Pancreas (tissue), 10 donors: Measurements from ENCODE around the gene DUSP21. TPM values are rescaled to one million over a fixed set of nuclear protein-coding genes. Genes with fewer than 3 reads are reported as not detected.

Experiments
- ATAC-seq, 4 donors: fragments of 200-7000 bp; cut with Tn5 transposase; one replicate each; pipeline versions ENCODE4 v1.8.0 to v1.9.1; 2020; ENCODE audit warnings: mild to moderate bottlenecking in 4 of 4, moderate library complexity in 4 of 4
- DNase-seq, 6 donors: peaks; one replicate each; pipeline ENCODE4 v3.0.0-alpha.2; 2020
- FAIRE-seq: peaks from 2 replicates; lab custom pipeline; 2012; peaks lifted over from hg19 to GRCh38; lab: Jason Lieb, UNC
- H3K27ac ChIP-seq, 4 donors: fragments of 200-600 bp; sonication (generic); 1 replicate in 3 of 4; 2 replicates in 1 of 4; pipeline versions ENCODE4 v1.5.0 to v1.8.0; 2020
- H3K27me3 ChIP-seq, 4 donors: fragments of 200-600 bp; one replicate each; pipeline ENCODE4 v1.8.0; 2021
- H3K36me3 ChIP-seq, 3 donors: fragments of 200-600 bp; sonication (generic) in 1 of 3; one replicate each; pipeline versions ENCODE4 v1.5.0 to v1.8.0; 2020 to 2021
- H3K4me1 ChIP-seq, 3 donors: fragments of 200-600 bp; one replicate each; pipeline ENCODE4 v1.8.0; 2021
- H3K4me3 ChIP-seq, 4 donors: fragments of 200-600 bp; sonication (generic) in 2 of 4; one replicate each; pipeline versions ENCODE4 v1.5.0 to v1.8.0; 2020 to 2021
- H3K9me3 ChIP-seq, 4 donors: fragments of 200-600 bp; one replicate each; pipeline ENCODE4 v1.8.0; 2021
- WGBS, 2 donors: extraction: QIAGEN DNeasy Blood & Tissue Kit; methylation state at CpG; one replicate each; pipeline ENCODE4 v1.1.7; 2013; 5-methylcytosine and 5-hydroxymethylcytosine counted together
- intact Hi-C, 3 donors: fragments of 100-400 bp; cut with DNase I; formaldehyde crosslinking; loops; one replicate each; pipeline versions ENCODE4 v1.11.1 to v1.14.2; 2022
- polyA plus RNA-seq, 2 donors: library from polyadenylated mRNA; stranded (reverse); fragments of 200-250 nt; gene quantifications; one replicate each; pipeline ENCODE4 v1.2.3, GENCODE V29; 2013
- total RNA-seq, 6 donors: library from RNA; stranded (reverse); fragmentation: NEBNext Ultra II Directional in 4 of 6; extraction: Animal tissue kit (Norgen Biotek cat#: 25700) in 4 of 6; gene quantifications; one replicate each; pipeline versions ENCODE4 v1.2.1 to v1.2.4, GENCODE V29; 2021 to 2023
- TF ChIP-seq, protein P1 (sequence below), 4 donors: fragments of 200-600 bp; sonication (generic) in 3 of 4; IDR thresholded peaks; one replicate each; pipeline versions ENCODE4 v1.5.0 to v1.8.0; 2021; ENCODE audit warnings: antibody characterized with exemption in 4 of 4
- donor health status: healthy with polysubstance abuse.
- donor health status: DM: no; HTN: no; CAD: no; lungs with moderate emphysema.
- donor health status: DM: no; HTN: no; CAD: no.
- donor health status: control.
- donor health status: control.
- donor health status: Bipolar disorder and iron deficiency.
- donor health status: DM: yes; HTN: yes; CAD: no.
- donor health status: DM: no; HTN: no; CAD: no.
- donor health status: DM: no; HTN: no; CAD: no.
- donor health status: DM: yes; HTN: yes; CAD: no.

Gene DUSP21
- total and polyA plus RNA-seq, 8 donors = not detected

GRCh38 chrX:44874420-44875184, 30.8 kb downstream of the DUSP21 start:
- FAIRE-seq = peak; percentile 59
- intact Hi-C loops = no loop called here
- TF ChIP-seq, protein P1, sequence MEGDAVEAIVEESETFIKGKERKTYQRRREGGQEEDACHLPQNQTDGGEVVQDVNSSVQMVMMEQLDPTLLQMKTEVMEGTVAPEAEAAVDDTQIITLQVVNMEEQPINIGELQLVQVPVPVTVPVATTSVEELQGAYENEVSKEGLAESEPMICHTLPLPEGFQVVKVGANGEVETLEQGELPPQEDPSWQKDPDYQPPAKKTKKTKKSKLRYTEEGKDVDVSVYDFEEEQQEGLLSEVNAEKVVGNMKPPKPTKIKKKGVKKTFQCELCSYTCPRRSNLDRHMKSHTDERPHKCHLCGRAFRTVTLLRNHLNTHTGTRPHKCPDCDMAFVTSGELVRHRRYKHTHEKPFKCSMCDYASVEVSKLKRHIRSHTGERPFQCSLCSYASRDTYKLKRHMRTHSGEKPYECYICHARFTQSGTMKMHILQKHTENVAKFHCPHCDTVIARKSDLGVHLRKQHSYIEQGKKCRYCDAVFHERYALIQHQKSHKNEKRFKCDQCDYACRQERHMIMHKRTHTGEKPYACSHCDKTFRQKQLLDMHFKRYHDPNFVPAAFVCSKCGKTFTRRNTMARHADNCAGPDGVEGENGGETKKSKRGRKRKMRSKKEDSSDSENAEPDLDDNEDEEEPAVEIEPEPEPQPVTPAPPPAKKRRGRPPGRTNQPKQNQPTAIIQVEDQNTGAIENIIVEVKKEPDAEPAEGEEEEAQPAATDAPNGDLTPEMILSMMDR (IDR thresholded peaks at IDR 0.05) = no peak

DNA sequence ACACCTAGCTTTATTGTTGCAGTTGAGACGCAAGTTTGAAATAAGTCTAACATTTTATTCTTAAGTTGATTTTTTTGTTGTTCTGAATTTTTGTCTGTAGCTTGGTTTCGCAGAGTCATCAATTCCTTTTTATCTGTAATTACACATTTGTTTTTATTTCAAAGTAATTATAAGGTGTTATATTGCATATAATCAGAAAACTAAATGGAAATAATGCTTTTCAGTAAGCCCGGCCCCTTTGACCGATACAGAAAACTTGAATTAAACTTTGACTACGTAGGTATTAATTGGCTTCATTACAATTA, 31.3 kb downstream of the DUSP21 start:
- ATAC-seq = no peak

More at GRCh38 chrX:44874420-44875184, 30.8 kb downstream of the DUSP21 start:
- no peaks in the 10 kb centered on the region for H3K36me3 ChIP-seq
- peak overlapping the region; percentile 96 to 99 (median 98) for H3K27ac ChIP-seq
- H3K4me3 ChIP-seq = peak overlapping the region; percentile 82 to 96 (median 92)
- DNase-seq = peak in 3 of 6 donors; percentile 9 to 58 (median 34)
- ATAC-seq = peak; percentile 15 to 29 (median 20)
- 0% methylated on average over 14 of the region's 14 CpGs for WGBS, 2 donors
- H3K27me3 ChIP-seq = no peaks in the 10 kb centered on the region
- H3K9me3 ChIP-seq = no peaks in the 10 kb centered on the region
- H3K4me1 ChIP-seq = peaks cover 0 to 27% (median 17%) of the 10 kb centered on the region in 3 donors

GRCh38 chrX:44876086-44876485, 32.3 kb downstream of the DUSP21 start:
- ATAC-seq (no peak), DNase-seq (no peak), FAIRE-seq (peak; percentile 79)
- no peaks in the 10 kb centered on the region for H3K27me3 ChIP-seq
- peak overlapping the region in 3 of 4 donors; percentile 92 to 96 (median 93) for H3K4me3 ChIP-seq
- no peaks in the 10 kb centered on the region for H3K36me3 ChIP-seq
- no peaks in the 10 kb centered on the region for H3K9me3 ChIP-seq
- intact Hi-C loops = no loop called here
- peaks cover 0 to 26% (median 17%) of the 10 kb centered on the region in 3 donors for H3K4me1 ChIP-seq
- 14 to 28% methylated on average over 4 of the region's 4 CpGs for WGBS, 2 donors
- no peak overlapping the region for H3K27ac ChIP-seq
- TF ChIP-seq, protein P1 (IDR thresholded peaks at IDR 0.05) = no peak

More for the DNA sequence above, 31.3 kb downstream of the DUSP21 start:
- no peaks in the 10 kb centered on the region for H3K9me3 ChIP-seq
- WGBS, 2 donors = 3 to 14% methylated on average over 5 of the region's 5 CpGs
- H3K27me3 ChIP-seq = no peaks in the 10 kb centered on the region
- FAIRE-seq = no peak
- no peaks in the 10 kb centered on the region for H3K36me3 ChIP-seq
- no peak for DNase-seq
- peaks cover 0 to 27% (median 17%) of the 10 kb centered on the region in 3 donors for H3K4me1 ChIP-seq
- intact Hi-C loops = no loop called here
- H3K4me3 ChIP-seq = peak overlapping the region; percentile 82 to 96 (median 92)
- TF ChIP-seq, protein P1 (IDR thresholded peaks at IDR 0.05) = no peak
- peak overlapping the region in 3 of 4 donors; percentile 97 to 99 (median 99) for H3K27ac ChIP-seq

- peak; percentile 83 for FAIRE-seq
Measured at GRCh38 chrX:44876767-44877166, 32.9 kb downstream of the DUSP21 start.

More at GRCh38 chrX:44876767-44877166, 32.9 kb downstream of the DUSP21 start:
- TF ChIP-seq, protein P1 (IDR thresholded peaks at IDR 0.05) = no peak
- Histone ChIP-seq H3K4me3 (no peak overlapping the region), H3K9me3 (no peaks in the 10 kb centered on the region), H3K36me3 (no peaks in the 10 kb centered on the region), H3K27me3 (no peaks in the 10 kb centered on the region), H3K4me1 (peaks cover 0 to 19% (median 14%) of the 10 kb centered on the region in 3 donors), H3K27ac (no peak overlapping the region)
- WGBS, 2 donors = 85 to 92% methylated on average over 19 of the region's 19 CpGs
- intact Hi-C loops = no loop called here
- ATAC-seq (no peak), DNase-seq (no peak)
